Neural progenitor cell (in vitro differentiated cells): ENCODE results near the gene EDIL3.

ENCODE experiments used
- CTCF ChIP-seq: fragments of 200-600 bp; sonication (generic); IDR thresholded peaks from 2 replicates; pipeline ENCODE4 v1.5.1; 2017; ENCODE audit warnings: antibody characterized with exemption, mild to moderate bottlenecking
- EZH2phosphoT487 ChIP-seq: fragments of 200-600 bp; sonication (generic); IDR thresholded peaks from 2 replicates; pipeline ENCODE4 v1.6.1; 2017; ENCODE audit warnings: antibody characterized with exemption

- no peak for TF ChIP-seq CTCF
- TF ChIP-seq EZH2phosphoT487, result no peak
Measured at GRCh38 chr5:84063041-84063440, 321.6 kb downstream of the EDIL3 start.
